IMR-90 (cell line): ENCODE data around the gene MLEC. TPM values are rescaled to one million over a fixed set of nuclear protein-coding genes. Genes with fewer than 3 reads are reported as not detected.

Source experiments
- ATAC-seq: fragments of 200-7000 bp; cut with Tn5 transposase; 2 replicates; pipeline ENCODE4 v1.9.1; 2020; ENCODE audit warnings: low read depth, mild to moderate bottlenecking, moderate library complexity
- BruUV-seq: library from RNA; stranded (reverse); fragments of 400-500 nt; replicated peaks from 2 replicates; lab custom pipeline; 2021; lab: Mats Ljungman, UMichigan
- CTCF ChIA-PET: fragments of 300-600 bp; formaldehyde crosslinking; extraction: SDS; loops from one replicate; lab custom pipeline; 2021; ENCODE audit warnings: antibody characterized with exemption; lab: Yijun Ruan, JAX
- POLR2A ChIA-PET: fragments of 300-600 bp; sonication (Branson Sonifier 250); formaldehyde crosslinking; loops from one replicate; lab custom pipeline; 2022; ENCODE audit warnings: antibody characterized with exemption; ENCODE audit not compliant: unreplicated experiment; lab: Charles Lee
- DNase-seq: peaks from one replicate; pipeline ENCODE4 v3.0.0; 2013
- H2AFZ ChIP-seq: replicated peaks from 2 replicates; pipeline ENCODE3; 2013; ENCODE audit warnings: low read length, mild to moderate bottlenecking; ENCODE audit not compliant: poor library complexity
- H2AK5ac ChIP-seq: 2 replicates; pipeline ENCODE4 v1.6.1; 2013; ENCODE audit warnings: low read depth, low read length, inconsistent platforms
- H2AK9ac ChIP-seq: replicated peaks from 2 replicates; pipeline ENCODE3; 2013; ENCODE audit warnings: mild to moderate bottlenecking, low read depth, low read length, moderate library complexity; ENCODE audit not compliant: poor library complexity
- H2BK120ac ChIP-seq: 2 replicates; pipeline ENCODE4 v1.6.1; 2013; ENCODE audit warnings: low read depth, low read length, inconsistent platforms
- H2BK15ac ChIP-seq: 3 replicates; pipeline ENCODE4 v1.6.1; 2013; ENCODE audit warnings: low read depth, low read length, inconsistent platforms
- H2BK20ac ChIP-seq: 2 replicates; pipeline ENCODE4 v1.6.1; 2013; ENCODE audit warnings: low read depth, mild to moderate bottlenecking, inconsistent platforms, low read length, moderate library complexity
- H2BK5ac ChIP-seq: 2 replicates; pipeline ENCODE4 v1.6.1; 2013; ENCODE audit warnings: mild to moderate bottlenecking, low read depth, low read length, inconsistent platforms; ENCODE audit not compliant: poor library complexity, severe bottlenecking
- H3K14ac ChIP-seq: replicated peaks from 2 replicates; pipeline ENCODE4 v1.6.1; 2013; ENCODE audit warnings: low read depth, low read length, inconsistent platforms
- H3K18ac ChIP-seq: 2 replicates; pipeline ENCODE4 v1.6.1; 2013; ENCODE audit warnings: low read depth, low read length, control low read depth
- H3K23ac ChIP-seq: 2 replicates; pipeline ENCODE4 v1.6.1; 2013; ENCODE audit warnings: low read depth, low read length, inconsistent platforms
- H3K27ac ChIP-seq: 2 replicates; pipeline ENCODE4 v1.5.1; 2013; ENCODE audit warnings: mild to moderate bottlenecking, control low read depth, low read length; ENCODE audit not compliant: insufficient read depth
- H3K27me3 ChIP-seq: 2 replicates; pipeline ENCODE4 v1.6.1; 2013; ENCODE audit warnings: low read length; ENCODE audit not compliant: control insufficient read depth, insufficient read depth
- H3K36me3 ChIP-seq: 2 replicates; pipeline ENCODE4 v1.6.1; 2013; ENCODE audit warnings: low read length, mixed read lengths; ENCODE audit not compliant: control insufficient read depth, insufficient read depth
- H3K4ac ChIP-seq: 2 replicates; pipeline ENCODE4 v1.6.1; 2013; ENCODE audit warnings: low read depth, low read length, inconsistent platforms
- H3K4me1 ChIP-seq: 2 replicates; pipeline ENCODE4 v1.6.1; 2013; ENCODE audit warnings: low read length, mixed read lengths; ENCODE audit not compliant: control insufficient read depth, insufficient read depth
- H3K4me2 ChIP-seq: 2 replicates; pipeline ENCODE4 v1.6.1; 2013; ENCODE audit warnings: low read depth, mild to moderate bottlenecking, control low read depth, low read length, moderate library complexity
- H3K4me3 ChIP-seq: 2 replicates; pipeline ENCODE4 v1.5.1; 2013; ENCODE audit warnings: low read depth, mild to moderate bottlenecking, control low read depth, low read length, moderate library complexity; ENCODE audit not compliant: insufficient read depth
- H3K56ac ChIP-seq: 2 replicates; pipeline ENCODE4 v1.6.1; 2013; ENCODE audit warnings: low read length, inconsistent platforms; ENCODE audit not compliant: insufficient read depth; ENCODE audit errors: extremely low read depth
- H3K79me1 ChIP-seq, 2 experiments: 2 replicates each; pipeline ENCODE4 v1.6.1; 2013; ENCODE audit warnings: low read length in 2 of 2, inconsistent platforms in 1 of 2, low read depth in 1 of 2
- H3K9ac ChIP-seq: 2 replicates; pipeline ENCODE4 v1.6.1; 2013; ENCODE audit warnings: low read depth, low read length, control low read depth
- H3K9me1 ChIP-seq: 2 replicates; pipeline ENCODE4 v1.6.1; 2013; ENCODE audit warnings: low read length, inconsistent platforms; ENCODE audit not compliant: insufficient read depth
- H3K9me3 ChIP-seq: 2 replicates; pipeline ENCODE4 v1.6.1; 2013; ENCODE audit warnings: low read length; ENCODE audit not compliant: control insufficient read depth, insufficient read depth
- H4K20me1 ChIP-seq: 2 replicates; pipeline ENCODE4 v1.6.1; 2013; ENCODE audit warnings: low read length, inconsistent platforms; ENCODE audit not compliant: insufficient read depth
- H4K5ac ChIP-seq: 2 replicates; pipeline ENCODE4 v1.6.1; 2013; ENCODE audit warnings: mild to moderate bottlenecking, low read depth, low read length, control low read depth
- H4K8ac ChIP-seq, 2 experiments: 2 replicates each; pipeline ENCODE4 v1.6.1; 2013; ENCODE audit warnings: low read depth in 2 of 2, low read length in 2 of 2, control low read depth in 1 of 2, inconsistent platforms in 1 of 2
- H4K91ac ChIP-seq: 2 replicates; pipeline ENCODE4 v1.6.1; 2013; ENCODE audit warnings: low read depth, low read length, inconsistent platforms; ENCODE audit not compliant: insufficient read depth
- CEBPB ChIP-seq: IDR thresholded peaks from 2 replicates; pipeline ENCODE4 v1.6.1; 2012; ENCODE audit warnings: low read depth, low read length, improper control_type of control experiment
- CTCF ChIP-seq: conservative IDR thresholded peaks from 2 replicates; pipeline ENCODE4 v1.5.1; 2012; ENCODE audit warnings: mild to moderate bottlenecking, low read depth, low read length, improper control_type of control experiment
- FOS ChIP-seq: fragments of 150-350 bp; IDR thresholded peaks from 2 replicates; pipeline ENCODE4 v1.6.1; 2016; ENCODE audit warnings: low read depth, low read length
- SMC3 ChIP-seq: fragments of 150-350 bp; IDR thresholded peaks from 2 replicates; pipeline ENCODE4 v1.6.1; 2016; ENCODE audit warnings: low read depth, mild to moderate bottlenecking, antibody characterized with exemption, low read length, moderate library complexity
- WGBS, 2 experiments: methylation state at CpG; one replicate each; pipeline versions ENCODE4 v1.1.5 to v1.1.7; 2013; ENCODE audit warnings: missing lambda C conversion rate in 2 of 2; ENCODE audit not compliant: insufficient read length in 1 of 2; ENCODE audit errors: extremely low coverage in 2 of 2; 5-methylcytosine and 5-hydroxymethylcytosine counted together
- dilution Hi-C: fragments of 300-500 bp; cut with HindIII; formaldehyde crosslinking; loops from one replicate; pipeline ENCODE4 v1.14.3; 2018; ENCODE audit warnings: low sequenced_read_pairs; ENCODE audit not compliant: unreplicated experiment
- in situ Hi-C: fragments of 300-500 bp; cut with MboI; formaldehyde crosslinking; loops from 3 replicates; pipeline ENCODE4 v1.14.3; 2019; ENCODE audit warnings: low sequenced_read_pairs, inconsistent platforms, mixed read lengths
- intact Hi-C: fragments of 100-400 bp; cut with micrococcal nuclease; formaldehyde crosslinking; loops from 2 replicates; pipeline ENCODE4 v1.10.0; 2022
- polyA plus RNA-seq, 3 experiments: library from polyadenylated mRNA; depleted of rRNA; stranded (reverse); fragments of >200 nt; gene quantifications; 2 replicates each; pipeline ENCODE4 v1.2.3, GENCODE V29; 2012; ENCODE audit warnings: low replicate concordance in 1 of 3
- total RNA-seq: library from RNA; depleted of rRNA; stranded (reverse); fragments of >200 nt; gene quantifications from 2 replicates; pipeline ENCODE4 v1.2.3, GENCODE V29; 2012

MLEC gene
- total and polyA plus RNA-seq, 2 of the 4 experiments (the other 2 are of a cell fraction) = 44.1 to 137 TPM

DNA sequence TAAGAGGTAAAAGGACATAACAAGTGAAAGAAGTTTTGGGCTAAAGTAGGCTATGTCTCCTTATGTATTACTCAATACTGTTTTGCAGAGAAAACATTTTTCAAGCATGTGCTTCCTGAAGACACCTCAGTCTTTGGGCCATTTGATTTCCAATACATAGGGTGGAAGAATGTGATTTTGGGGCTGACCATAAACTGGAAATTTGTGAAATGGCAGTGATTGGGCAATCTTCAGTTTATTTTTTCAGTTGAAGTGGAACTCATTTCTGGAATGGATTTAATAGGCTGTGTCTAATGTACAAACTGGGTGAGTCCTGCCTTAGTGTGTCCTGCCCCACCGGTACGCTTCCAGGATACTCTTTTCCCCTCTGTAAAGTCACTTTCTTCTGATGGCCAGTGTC, 35.8 kb downstream of the MLEC start:
- CTCF ChIA-PET = no interaction called here
- H3K36me3 ChIP-seq = peaks cover 32% of the 10 kb centered on the region
- H3K18ac ChIP-seq = no peak overlapping the region

More for the DNA sequence above, 35.8 kb downstream of the MLEC start:
- in situ Hi-C loops (no loop called here), intact Hi-C loops (no loop called here), dilution Hi-C loops (no loop called here)
- Histone ChIP-seq H2AK9ac (no peak overlapping the region), H2BK5ac (no peak overlapping the region), H4K5ac (no peak overlapping the region), H3K4me1 (peaks cover 14% of the 10 kb centered on the region; the same call in 1 of the 2 replicates), H3K9ac (no peak overlapping the region), H3K9me1 (peaks cover 12% of the 10 kb centered on the region), H2BK20ac (no peak overlapping the region), H3K79me1 (peaks cover 14 to 30% of the 10 kb centered on the region in 2 experiments; a peak in 3 of 4 replicates), H4K8ac (no peak overlapping the region), H2AK5ac (no peak overlapping the region), H4K20me1 (no peaks in the 10 kb centered on the region), H3K9me3 (no peaks in the 10 kb centered on the region), H3K4me3 (no peak overlapping the region), H3K14ac (no peak overlapping the region), H3K27ac (no peak overlapping the region), H3K56ac (no peak overlapping the region), H2AFZ (no peak overlapping the region), H4K91ac (no peak overlapping the region), H2BK120ac (no peak overlapping the region), H2BK15ac (no peak overlapping the region), H3K23ac (no peak overlapping the region), H3K4me2 (no peak overlapping the region), H3K4ac (no peak overlapping the region; the same call in 1 of the 2 replicates), H3K27me3 (no peaks in the 10 kb centered on the region)
- DNase-seq (no peak), ATAC-seq (no peak)
- POLR2A ChIA-PET = no interaction called here
- no CpG with 5 or more reads among the region's 2 CpGs for WGBS, 2 experiments
- no TSS peak for BruUV-seq
- no peak for TF ChIP-seq SMC3
- no peak for TF ChIP-seq FOS
- no peak for TF ChIP-seq CTCF
- TF ChIP-seq CEBPB = peak; percentile 69
